Uterus (tissue), 2 donors: Measurements from ENCODE around the gene FAM83F.

ENCODE experiments used
- POLR2A ChIP-seq, 2 donors: fragments of 450-650 bp; IDR thresholded peaks; one replicate each; pipeline ENCODE4 v1.6.1; 2016; ENCODE audit warnings: antibody characterized with exemption in 2 of 2, mild to moderate bottlenecking in 1 of 2, moderate library complexity in 1 of 2
- TF ChIP-seq, protein P1 (sequence below), 4 experiments: fragments of 200-600 bp in 2 of 4; fragments of 450-650 bp in 2 of 4; sonication (generic) in 2 of 4; IDR thresholded peaks; one replicate each; pipeline ENCODE4 v1.5.1; 2016 to 2019; ENCODE audit warnings: antibody characterized with exemption in 4 of 4, mild to moderate bottlenecking in 2 of 4, moderate library complexity in 1 of 4

DNA sequence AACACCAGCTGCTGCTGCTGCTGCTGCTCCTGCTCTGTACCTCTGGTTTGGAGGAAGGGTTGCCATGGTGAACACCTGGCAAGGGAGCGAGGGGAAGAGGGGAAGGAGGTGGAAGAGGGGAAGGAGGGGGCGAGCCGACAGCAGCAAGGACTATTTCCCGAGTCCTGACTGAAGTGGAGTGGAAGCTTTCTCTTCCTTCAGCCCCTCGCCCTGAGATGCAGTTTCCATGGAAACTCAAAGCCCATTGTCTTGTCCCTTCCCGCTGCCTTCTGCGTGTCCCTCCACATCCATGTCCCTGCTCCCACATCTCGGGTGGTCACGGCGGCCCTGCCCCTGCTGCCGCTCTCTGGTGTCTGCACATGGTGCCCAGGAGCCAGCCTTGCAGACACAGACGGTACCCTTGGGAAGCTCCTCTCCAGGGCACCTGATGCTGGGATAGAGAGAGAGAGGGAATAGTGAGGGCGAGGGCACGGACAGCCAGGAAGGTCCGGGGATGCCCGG is 28.6 kb downstream of the FAM83F start:
- TF ChIP-seq, protein P1, sequence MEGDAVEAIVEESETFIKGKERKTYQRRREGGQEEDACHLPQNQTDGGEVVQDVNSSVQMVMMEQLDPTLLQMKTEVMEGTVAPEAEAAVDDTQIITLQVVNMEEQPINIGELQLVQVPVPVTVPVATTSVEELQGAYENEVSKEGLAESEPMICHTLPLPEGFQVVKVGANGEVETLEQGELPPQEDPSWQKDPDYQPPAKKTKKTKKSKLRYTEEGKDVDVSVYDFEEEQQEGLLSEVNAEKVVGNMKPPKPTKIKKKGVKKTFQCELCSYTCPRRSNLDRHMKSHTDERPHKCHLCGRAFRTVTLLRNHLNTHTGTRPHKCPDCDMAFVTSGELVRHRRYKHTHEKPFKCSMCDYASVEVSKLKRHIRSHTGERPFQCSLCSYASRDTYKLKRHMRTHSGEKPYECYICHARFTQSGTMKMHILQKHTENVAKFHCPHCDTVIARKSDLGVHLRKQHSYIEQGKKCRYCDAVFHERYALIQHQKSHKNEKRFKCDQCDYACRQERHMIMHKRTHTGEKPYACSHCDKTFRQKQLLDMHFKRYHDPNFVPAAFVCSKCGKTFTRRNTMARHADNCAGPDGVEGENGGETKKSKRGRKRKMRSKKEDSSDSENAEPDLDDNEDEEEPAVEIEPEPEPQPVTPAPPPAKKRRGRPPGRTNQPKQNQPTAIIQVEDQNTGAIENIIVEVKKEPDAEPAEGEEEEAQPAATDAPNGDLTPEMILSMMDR (IDR thresholded peaks at IDR 0.05), result no peak
- no peak for TF ChIP-seq POLR2A (IDR thresholded peaks at IDR 0.05)
